Neutrophil (primary cell): ENCODE measurements around the gene SLK.

ENCODE experiments used
- H3K27ac ChIP-seq: fragments of 200-600 bp; sonication (generic); 2 replicates; pipeline ENCODE4 v1.5.1; 2016; ENCODE audit warnings: mild to moderate bottlenecking, moderate library complexity
- H3K27me3 ChIP-seq: fragments of 200-600 bp; sonication (generic); 2 replicates; pipeline ENCODE4 v1.6.0; 2016; ENCODE audit warnings: mild to moderate bottlenecking
- H3K36me3 ChIP-seq: fragments of 200-600 bp; sonication (generic); 2 replicates; pipeline ENCODE4 v1.5.1; 2017
- H3K4me1 ChIP-seq, 2 experiments: fragments of 200-600 bp in 1 of 2; sonication (generic) in 1 of 2; 1 replicate in 1 of 2; 2 replicates in 1 of 2; pipeline versions ENCODE4 v1.5.1 to v1.6.1; 2013 to 2016; ENCODE audit warnings: low read depth in 1 of 2, low read length in 1 of 2, mild to moderate bottlenecking in 1 of 2, moderate library complexity in 1 of 2; ENCODE audit not compliant: control insufficient read depth in 1 of 2, insufficient read depth in 1 of 2
- H3K4me3 ChIP-seq, 2 experiments: fragments of 200-600 bp in 1 of 2; sonication (generic) in 1 of 2; 1 replicate in 1 of 2; 2 replicates in 1 of 2; pipeline ENCODE4 v1.5.1; 2013 to 2016; ENCODE audit warnings: low read depth in 1 of 2, low read length in 1 of 2, mild to moderate bottlenecking in 1 of 2, moderate library complexity in 1 of 2
- H3K9me3 ChIP-seq: fragments of 200-600 bp; sonication (generic); 2 replicates; pipeline ENCODE4 v1.5.1; 2016
- TF ChIP-seq, protein P1 (sequence below): fragments of 200-600 bp; sonication (generic); IDR thresholded peaks from 2 replicates; pipeline ENCODE4 v1.5.1; 2016; ENCODE audit warnings: antibody characterized with exemption

Gene SLK

DNA sequence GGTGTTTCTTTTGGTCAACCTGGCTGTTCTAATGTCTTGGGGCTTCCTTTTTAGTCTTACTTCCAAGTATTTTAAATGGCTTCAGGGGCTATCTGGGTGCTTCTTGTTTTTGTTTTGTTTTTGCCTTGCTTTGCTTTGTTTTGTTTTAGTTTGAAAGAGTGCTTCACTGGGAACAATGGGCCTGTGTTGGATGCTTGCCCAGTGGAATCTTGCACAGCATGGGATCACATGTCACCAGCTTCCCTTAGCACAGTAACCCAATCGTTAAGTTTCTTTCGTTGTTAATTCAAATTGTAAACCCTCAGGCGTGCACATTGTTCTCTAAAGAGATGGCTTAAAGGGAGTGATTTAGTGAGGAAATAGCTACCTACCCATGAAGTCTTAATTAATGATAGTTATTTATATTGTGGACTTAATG, 109.8 kb downstream of the SLK start:
- H3K4me3 ChIP-seq = no peak overlapping the region
- no peaks in the 10 kb centered on the region for H3K9me3 ChIP-seq
- no peaks in the 10 kb centered on the region for H3K36me3 ChIP-seq
- TF ChIP-seq, protein P1, sequence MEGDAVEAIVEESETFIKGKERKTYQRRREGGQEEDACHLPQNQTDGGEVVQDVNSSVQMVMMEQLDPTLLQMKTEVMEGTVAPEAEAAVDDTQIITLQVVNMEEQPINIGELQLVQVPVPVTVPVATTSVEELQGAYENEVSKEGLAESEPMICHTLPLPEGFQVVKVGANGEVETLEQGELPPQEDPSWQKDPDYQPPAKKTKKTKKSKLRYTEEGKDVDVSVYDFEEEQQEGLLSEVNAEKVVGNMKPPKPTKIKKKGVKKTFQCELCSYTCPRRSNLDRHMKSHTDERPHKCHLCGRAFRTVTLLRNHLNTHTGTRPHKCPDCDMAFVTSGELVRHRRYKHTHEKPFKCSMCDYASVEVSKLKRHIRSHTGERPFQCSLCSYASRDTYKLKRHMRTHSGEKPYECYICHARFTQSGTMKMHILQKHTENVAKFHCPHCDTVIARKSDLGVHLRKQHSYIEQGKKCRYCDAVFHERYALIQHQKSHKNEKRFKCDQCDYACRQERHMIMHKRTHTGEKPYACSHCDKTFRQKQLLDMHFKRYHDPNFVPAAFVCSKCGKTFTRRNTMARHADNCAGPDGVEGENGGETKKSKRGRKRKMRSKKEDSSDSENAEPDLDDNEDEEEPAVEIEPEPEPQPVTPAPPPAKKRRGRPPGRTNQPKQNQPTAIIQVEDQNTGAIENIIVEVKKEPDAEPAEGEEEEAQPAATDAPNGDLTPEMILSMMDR = no peak
- no peaks in the 10 kb centered on the region for H3K27me3 ChIP-seq
- H3K4me1 ChIP-seq = no peaks in the 10 kb centered on the region
- H3K27ac ChIP-seq = no peak overlapping the region

DNA sequence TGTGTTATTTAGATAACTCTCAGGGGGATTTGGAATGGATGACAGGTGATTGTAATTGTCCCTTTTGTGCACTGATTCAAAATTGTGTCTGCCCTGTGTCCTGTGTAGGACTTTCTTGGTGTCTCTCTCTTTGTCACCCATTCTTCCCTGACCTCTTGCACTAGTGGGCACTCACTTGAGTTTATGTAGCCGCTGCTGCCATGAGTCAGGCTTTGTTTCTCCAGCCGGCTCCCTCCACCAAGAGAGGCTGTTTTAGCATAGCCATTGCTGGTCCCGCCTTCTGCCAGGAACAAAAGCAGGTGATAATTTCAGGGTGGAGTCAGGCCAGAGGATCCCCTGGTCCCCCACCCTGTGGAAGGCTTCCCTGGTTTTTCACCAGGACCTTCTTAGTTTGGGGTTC, 110.3 kb downstream of the SLK start:
- no peaks in the 10 kb centered on the region for H3K36me3 ChIP-seq
- H3K27me3 ChIP-seq = no peaks in the 10 kb centered on the region
- H3K4me3 ChIP-seq = no peak overlapping the region
- no peaks in the 10 kb centered on the region for H3K4me1 ChIP-seq
- TF ChIP-seq, protein P1 = no peak
- no peak overlapping the region for H3K27ac ChIP-seq
- no peaks in the 10 kb centered on the region for H3K9me3 ChIP-seq

DNA sequence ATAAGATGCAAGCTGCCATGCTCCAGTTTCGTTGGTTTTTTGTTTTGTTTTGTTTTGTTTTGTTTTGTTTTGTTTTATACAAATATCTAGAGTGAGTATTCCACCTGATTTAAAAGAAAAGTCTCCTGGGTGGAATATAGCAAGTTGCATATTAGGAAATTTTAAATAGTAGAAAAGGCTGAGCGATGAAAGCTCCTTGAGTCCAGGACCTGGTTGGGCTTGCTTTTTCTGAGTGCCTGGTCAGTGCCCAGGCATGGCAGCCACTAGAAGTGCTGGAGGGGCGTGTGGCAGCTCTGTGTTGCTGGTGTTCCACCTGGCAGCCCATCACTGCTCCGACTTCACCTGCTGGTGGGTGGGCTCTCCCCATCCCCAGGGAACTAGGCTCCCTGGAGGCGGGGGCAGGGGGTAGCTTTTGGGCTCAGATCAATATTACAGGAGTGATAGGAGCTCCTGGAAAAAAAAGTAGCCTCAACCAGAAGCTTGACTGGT, 110.8 kb downstream of the SLK start:
- H3K9me3 ChIP-seq = no peaks in the 10 kb centered on the region
- no peak overlapping the region for H3K4me3 ChIP-seq
- H3K36me3 ChIP-seq = no peaks in the 10 kb centered on the region
- TF ChIP-seq, protein P1 = no peak
- H3K27ac ChIP-seq = no peak overlapping the region
- H3K27me3 ChIP-seq = no peaks in the 10 kb centered on the region
- no peaks in the 10 kb centered on the region for H3K4me1 ChIP-seq
